NOMO-1 treated with DMSO at 0.1 percent for 48 hours (cell line): ENCODE data around the gene LMTK3.
"Not testable (repeated sequence)": the region's sequence is repeated elsewhere in the genome, so short reads cannot be mapped to it uniquely, and the experiment has no call there.

Experiments
- DNase-seq: peaks from one replicate; lab custom pipeline; 2025; ENCODE audit not compliant: unreplicated experiment; lab: John Stamatoyannopoulos, UW

LMTK3 gene

DNA sequence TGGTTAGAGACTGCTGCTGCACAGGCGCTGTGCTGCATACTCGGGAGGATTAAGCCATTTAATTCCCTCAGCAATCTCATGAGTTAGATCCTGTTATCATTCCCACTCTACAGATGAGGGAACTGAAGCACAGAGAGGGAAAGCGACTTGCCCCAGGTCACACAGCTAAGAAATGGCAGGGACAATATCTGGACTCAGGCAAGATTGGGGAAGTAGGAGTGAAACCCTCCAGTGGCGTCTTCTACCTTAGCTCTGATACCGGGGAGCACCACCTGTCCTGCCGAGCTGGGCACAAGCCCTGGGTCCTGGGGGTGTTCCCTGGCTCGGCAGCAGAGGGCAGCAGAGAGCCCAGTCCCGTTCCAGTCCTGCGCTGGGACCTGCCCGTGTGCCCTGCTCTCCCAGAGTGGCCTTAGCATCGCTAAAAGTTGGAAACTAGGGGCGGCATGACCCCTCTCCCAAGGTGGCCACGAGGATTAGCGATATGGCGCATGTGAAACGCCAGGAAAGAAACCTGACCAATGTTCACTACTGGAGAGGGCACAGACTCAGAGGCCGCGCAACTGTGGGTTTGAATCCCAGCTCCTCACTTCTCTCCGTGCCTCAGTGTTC, 21.9 kb downstream of the LMTK3 start:
- DNase-seq: peak; percentile 50

DNA sequence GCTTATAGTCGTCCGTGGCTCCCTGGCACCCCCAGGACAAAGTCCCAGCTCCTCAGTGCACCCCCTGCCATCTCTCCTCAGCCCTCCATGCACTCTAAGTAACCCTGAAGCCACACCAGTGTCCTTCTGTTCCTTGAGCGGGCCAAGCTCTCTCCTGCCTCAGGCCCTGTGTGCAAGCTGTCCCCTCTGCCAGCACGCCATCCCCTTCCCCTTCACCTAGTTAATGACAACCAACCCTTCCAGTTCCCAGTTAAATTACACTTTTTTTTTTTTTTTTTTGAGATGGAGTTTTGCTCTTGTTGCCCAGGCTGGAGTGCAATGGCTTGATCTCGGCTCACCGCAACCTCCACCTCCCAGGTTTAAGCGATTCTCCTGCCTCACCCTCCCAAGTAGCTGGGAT, 23.2 kb downstream of the LMTK3 start:
- not testable (repeated sequence) for DNase-seq

DNA sequence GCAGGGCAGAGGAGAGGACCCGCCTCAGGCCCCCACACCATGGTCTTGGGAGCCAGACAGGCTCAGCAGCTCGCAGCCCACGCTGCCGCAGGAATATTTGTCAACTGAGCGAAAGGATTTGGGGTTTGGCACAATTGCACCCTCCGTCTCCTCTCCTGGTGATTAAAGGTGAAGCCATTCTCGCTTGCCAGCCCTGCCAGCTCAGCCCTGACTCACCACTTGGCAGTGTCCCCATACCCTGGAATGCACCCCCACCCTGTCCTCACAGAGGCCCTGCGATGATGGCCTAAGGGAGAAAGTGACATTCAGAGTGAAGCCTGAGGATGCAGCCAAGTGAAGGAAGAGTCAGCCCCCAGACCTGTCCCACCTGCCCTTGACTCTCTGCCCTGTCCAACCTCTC, 23.7 kb downstream of the LMTK3 start:
- no peak for DNase-seq

DNA sequence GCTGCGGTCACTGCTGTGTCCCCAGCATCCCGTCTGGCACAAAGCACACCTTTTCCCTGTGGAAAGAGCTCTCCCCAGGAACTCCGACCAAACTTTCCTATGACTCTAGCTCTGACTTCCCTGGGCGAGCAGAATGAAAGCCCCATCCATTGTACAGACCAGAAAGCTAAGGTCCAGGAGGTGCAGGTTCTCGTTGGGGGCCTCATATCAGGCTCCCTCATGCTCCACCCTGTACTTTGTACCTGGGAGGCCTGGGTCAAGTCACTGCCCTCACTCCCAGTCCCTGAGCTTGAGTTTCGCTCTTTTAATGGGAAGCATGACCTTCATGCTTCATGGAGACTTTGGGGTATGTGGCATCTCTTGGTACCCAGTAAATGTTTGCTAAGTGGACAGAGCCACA, 24.1 kb downstream of the LMTK3 start:
- DNase-seq: no peak

DNA sequence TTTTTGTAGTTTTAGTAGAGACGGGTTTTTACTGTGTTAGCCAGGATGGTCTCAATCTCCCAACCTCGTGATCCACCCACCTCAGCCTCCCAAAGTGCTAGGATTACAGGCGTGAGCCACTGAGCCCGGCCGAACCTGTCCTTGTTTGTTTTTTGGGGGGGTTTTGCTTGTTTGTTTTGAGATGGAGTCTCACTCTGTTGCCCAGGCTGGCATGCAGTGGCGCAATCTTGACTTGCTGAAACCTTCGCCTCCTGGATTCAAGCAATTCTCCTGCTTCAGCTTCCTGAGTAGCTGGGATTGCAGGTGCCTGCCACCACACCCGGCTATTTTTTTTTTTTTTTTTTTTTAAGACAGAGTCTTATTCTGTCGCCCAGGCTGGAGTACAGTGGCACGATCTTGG, 24.9 kb downstream of the LMTK3 start:
- not testable (repeated sequence) for DNase-seq

DNA sequence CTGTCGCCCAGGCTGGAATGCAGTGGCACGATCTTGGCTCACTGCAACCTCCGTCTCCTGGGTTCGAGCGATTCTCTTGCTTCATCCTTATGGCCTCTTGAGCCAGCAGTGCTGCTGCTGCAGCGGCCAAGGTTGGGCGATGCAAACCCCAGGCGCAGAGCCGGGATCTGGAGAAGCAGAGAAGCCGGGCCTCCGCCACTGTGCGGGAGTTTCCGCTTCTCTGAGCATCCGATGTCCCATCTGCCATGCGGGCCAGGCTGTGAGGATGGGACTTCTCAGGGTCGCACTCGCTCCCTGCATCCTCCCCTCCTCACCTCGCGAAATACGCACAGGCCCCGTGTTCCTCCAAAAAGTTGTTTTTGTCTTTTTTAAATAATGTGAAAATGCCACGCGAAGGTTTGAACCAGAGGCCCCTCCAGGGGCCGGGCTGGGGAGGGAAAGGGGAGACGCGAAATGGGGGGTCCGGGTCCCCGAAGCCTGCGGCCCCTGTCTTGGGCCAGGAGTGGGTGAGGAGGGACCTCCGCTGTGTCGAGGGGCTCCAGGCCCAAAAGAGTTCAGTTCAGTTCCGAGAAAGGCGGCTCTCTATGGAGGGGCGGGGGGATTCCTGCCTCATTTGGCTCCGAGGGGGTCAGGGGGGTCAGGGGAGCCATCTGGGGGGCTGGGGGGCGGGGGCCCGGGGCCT, 26.6 kb downstream of the LMTK3 start:
- DNase-seq: no peak

DNA sequence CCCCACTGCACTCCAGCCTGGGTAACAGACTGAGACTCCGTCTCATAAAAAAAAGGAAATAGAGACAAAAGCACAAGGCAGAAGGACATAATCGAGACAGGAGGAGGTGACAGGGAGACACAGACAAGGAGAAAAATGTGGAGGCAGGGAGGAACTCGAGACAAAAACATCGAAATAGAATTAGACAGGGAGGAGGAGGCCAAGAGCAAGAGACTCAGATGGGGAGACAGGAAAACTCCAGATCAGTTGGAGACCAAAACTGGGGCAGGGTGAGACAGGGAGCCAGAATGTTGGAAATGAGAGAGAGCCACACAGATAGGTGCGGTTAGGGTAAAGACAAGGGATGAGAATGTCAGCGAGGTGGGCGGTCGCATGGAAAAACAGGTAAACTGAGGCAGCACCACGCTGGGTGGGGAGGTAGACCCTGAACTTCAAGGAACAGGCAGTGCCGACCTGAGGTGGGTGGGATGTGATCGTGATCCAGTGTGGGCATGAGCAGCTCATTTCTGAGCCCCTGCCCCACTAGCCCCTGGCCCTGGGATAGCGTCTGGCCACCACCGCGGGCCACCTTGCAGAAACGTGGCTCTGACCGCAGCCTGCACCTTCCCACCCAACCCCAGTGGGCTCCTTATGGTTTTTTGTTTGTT, 27.3 kb downstream of the LMTK3 start:
- DNase-seq: no peak

DNA sequence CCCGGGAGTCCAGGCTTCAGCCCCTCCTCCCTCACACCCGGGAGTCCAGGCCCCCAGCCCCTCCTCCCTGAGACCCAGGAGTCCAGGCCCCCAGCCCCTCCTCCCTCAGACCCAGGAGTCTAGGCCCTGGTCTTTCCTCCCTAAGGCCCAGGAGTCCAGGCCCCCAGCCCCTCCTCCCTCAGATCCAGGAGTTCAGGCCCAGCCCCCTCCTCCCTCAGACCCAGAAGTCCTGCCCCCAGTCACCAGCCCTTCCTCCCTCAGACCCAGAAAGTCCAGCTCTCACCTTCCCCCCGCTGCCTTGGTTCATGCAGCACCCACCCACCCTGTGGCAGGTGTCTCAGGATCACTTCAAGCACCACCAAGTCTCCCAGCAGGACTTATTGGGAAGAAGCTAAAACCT, 28.3 kb downstream of the LMTK3 start:
- no peak for DNase-seq

DNA sequence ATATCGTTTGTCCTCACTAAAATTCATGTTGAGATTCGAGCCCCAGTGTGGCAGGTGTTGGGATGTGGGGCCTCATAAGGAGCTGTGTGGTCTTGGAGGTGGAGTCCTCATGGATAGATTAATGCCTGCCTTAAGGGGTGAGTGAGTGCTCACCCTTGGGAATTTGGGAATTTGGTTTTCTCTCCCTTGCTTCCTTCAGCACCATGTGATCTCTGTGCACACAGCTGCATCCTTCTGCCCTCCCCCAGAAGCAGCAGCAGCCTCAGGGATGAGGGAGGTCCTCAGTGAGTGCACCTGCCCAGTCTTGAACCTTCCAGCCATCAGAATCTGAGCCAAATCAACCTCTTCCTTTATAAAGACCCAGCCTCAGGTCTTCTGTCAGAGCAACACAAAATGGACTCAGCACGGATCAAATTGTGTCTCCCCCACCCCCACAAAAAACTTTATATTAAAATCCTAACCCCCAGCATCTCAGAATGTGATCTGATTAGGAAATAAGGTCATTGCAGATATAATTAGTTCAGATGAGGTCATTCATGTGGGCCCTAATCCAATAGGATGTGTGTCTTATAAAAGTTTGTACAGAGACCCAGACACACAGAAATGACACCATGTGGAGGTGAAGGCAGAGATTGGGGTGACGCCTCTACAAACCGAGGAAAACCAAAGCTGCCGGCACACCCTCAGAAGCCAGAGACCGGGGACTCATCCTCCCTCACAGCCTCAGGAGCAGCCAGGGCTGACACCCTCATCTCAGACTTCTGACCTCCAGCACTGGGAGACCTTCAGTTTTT, 29.6 kb downstream of the LMTK3 start:
- no peak for DNase-seq

DNA sequence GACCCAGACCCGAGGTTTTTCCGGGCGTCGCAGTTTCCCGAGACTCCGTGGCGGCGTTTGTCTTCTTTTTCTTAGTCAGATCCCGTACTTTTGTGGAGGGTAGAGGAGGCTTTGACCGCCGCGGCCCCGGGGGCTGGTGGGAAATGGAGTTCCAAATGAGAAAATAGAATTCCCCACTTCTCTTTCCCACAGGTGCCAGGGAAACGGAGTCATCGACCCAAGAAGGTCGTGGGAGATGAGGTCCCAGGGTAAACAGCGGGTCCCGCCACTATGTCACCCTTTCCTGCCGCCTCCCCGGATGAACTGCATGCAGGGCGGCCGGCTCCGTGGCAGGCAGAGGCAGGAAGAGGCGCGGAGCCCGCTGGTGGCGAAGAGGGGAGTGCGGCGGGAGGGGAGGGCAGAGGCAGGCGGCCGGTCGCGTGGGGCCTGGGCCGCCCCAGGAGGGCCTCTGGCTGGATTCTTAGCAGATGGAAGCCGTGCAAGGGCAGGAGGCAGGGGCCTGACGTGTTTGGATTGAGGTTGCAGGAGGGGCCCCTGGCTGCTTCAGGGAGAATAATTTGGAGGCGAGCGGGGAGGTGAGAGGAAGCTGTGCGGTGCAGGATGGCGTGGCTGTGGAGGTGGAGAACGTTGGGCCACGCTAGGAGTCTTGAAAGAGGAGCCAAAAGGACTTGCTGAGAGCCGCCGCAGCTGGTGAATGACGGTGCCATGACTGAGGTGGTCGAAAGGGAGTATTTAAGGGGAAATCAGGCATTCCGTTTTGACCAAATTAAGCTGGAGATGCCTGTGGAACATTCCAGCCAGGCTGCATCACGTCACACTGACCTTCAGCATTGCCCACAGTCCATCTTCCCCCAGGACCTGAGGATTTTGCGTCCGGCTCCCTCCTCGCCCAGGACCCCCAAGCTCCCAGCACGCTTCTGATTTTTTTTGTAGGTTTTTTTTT, 30.8 kb downstream of the LMTK3 start:
- DNase-seq: peak; percentile 32

DNA sequence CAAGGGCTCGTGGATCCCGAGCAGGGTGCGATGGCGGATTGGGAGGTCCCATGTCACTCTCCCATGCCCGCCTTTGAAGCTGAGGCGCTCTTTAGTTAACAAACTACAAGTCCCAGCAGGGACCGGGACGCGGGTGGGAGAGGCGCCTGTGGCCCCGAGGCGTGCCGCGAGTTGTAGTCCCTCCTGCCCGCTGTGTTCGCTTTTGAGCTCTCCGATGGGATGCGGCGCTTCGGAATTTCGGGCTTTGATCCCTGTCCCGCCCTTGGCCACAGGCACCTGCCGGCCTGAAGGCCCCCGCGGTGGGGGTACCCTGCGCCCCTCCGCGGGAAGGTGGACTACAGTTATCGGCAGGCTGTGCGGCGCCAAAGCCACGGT, 31.5 kb downstream of the LMTK3 start:
- peak; percentile 8 for DNase-seq

DNA sequence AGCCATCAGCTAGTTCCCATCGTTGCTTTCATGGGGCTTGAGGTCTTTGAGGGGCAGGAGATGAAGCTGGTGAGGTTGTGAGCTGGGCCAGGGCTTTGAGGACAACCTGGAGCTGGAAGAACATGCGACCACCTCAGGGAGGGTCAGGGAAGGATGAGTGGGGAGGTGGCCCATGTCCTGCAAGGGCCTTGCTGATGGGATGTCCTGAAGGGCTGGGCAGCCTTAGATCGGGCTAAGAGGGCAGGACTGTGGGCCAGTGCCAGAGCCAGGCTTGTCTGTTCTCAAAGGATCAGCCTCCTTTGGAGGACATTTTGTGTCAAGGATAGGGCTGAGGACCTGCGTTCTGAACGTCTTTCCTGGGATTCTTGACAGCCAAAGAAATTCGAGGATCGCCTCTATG, 31.9 kb downstream of the LMTK3 start:
- DNase-seq: no peak

DNA sequence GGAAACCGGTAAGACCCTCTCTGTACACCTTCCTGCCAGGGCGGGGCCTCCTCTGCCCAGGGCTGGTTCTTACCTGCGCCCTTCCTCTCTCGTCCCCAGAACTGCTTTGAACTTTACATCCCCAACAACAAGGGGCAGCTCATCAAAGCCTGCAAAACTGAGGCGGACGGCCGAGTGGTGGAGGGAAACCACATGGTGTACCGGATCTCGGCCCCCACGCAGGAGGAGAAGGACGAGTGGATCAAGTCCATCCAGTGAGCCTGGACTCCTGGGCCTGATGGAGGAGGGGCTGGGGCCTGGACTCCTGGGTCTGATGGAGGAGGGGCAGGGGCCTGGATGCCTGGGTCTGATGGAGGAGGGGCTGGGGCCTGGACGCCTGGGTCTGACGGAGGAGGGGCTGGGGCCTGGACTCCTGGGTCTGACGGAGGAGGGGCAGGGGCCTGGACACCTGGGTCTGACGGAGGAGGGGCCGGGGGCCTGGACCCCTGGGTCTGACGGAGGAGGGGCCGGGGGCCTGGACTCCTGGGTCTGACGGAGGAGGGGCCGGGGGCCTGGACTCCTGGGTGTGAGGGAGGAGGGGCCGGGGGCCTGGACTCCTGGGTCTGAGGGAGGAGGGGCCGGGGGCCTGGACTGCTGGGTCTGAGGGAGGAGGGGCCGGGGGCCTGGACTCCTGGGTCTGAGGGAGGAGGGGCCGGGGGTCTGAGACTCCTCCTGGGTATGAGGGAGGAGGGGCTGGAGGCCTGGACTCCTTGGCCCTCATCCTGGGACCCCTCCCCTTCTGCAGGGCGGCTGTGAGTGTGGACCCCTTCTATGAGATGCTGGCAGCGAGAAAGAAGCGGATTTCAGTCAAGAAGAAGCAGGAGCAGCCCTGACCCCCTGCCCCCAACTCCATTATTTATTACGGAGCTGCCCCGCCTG, 33.0 kb downstream of the LMTK3 start:
- no peak for DNase-seq

DNA sequence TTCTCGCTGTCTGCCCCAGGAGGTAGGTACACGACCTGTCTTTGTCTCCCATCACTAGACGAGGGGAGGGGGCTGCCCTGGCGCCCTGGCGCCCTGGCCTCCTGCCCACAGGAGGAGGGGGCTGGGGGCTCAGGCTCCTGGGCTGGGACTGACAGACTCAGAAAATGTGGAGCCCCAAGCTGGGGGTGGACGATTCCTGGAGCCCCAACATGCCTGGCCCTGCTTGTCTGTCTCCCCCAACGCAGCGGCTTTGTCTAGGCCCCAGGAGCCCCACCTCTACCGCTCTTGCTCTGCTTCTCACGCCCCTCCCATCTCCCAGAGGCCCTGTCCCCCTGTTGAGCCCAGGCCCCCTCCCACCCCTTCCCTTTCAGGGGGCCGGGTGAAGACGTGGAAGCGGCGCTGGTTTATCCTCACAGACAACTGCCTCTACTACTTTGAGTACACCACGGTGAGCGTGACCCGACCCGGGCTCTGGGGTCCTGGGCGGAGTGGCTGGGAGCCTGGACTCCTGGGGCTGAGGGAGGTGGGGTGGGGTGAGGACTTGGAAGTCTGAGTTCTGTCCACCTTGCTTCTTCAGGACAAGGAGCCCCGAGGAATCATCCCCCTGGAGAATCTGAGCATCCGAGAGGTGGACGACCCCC, 33.8 kb downstream of the LMTK3 start:
- no peak for DNase-seq

DNA sequence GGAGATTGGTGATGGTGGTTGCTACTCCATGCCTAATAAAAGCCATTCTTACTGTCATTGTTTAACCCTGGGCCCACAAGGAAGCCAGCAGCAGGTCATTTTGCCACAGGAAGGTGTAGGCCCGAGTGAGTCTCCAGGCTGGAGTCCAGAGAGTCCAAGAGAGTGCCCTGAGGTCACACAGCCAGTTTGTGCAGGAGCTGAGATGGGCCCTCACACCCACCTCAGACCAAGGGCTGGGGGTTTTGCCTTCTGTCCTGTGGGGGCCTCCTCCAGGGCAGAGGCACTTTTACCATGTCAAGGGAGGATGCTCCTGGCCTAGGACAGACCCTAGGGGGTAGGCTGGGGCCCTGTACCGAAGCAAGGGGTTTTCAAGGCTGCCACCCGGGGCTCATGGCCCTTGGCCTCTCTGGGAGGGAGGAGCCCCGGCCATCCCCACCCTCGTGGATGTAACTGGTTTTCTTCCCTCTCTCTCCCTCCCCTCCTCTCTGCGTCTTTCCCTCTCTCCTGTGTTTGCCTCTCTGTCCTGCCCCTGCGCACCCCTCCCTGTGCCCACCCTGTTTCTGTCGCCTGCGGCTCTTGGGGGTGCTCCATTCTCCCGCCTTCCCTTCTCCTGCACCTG, 34.5 kb downstream of the LMTK3 start:
- no peak for DNase-seq

DNA sequence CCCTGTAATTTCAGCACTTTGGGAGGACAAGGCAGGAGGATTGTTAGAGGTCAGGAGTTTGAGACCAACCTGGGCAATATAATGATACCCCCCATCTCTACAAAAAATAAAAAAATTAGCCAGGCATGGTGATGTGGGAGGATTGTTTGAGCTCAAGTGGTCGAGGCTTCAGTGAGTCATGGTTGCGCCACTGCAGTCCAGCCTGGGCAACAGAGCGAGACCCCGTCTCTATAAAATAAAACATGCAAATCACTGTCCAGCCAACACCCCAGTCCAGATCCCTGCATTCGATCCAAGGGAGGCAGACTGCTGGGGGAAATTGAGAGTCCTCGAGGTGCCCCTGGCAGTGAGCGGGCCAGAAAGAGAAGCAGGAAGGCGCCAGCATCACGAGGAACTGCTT, 35.5 kb downstream of the LMTK3 start:
- no peak for DNase-seq

DNA sequence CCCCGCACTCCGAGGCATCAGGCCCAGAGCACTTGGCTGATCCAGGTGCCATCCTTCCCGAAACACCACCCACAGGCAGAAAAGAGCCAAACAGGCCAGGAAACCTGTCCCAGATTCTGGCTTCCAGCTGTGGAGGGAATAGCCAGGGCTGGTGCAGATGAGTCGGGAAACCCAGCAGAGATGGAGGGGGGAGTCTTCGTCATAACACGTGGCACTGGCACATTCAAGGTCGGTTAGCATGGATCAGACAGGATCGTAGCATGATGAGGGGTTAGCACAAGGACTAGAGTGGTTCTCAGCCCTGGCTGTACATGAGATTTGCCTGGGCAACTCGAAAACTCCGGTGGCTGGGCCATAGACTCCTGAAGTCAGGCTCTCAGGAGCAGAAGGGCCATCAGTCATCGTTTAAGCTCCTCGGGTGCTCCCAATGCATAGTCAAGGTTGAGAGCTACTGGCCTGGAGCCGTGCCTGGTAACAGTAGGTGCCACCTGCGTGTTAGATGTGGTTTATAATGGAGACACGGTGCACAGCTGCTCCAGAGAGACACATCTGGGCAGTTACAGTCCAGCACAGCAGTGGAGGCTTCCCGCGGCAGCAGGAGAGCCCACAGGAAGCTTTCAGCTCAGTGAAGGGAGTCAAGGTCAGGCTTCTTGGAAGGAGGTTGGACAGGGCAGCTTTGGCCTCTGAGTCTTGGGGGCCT, 36.1 kb downstream of the LMTK3 start:
- no peak for DNase-seq

DNA sequence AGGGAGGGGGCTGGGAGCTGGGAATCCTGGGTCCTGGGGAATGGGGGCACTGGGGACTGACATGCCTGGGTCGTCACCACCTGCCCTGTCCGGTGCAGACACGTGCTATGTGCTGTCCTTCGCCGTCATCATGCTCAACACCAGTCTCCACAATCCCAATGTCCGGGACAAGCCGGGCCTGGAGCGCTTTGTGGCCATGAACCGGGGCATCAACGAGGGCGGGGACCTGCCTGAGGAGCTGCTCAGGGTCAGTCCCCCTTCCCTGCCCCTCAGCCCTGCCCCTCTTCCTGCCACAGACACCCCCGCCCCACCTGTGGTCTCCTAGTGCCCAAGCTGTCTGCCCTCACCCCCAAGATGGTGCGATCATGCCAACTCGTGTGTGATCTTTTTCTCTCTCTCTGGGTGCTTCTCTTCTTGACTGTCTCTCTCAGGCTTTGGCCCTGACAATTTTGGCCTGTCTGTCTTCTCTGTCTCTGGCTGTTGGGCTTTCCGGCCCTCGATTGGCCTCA, 37.5 kb downstream of the LMTK3 start:
- DNase-seq: no peak
